GM18499 (cell line): Measurements from ENCODE around the gene NUAK1.
"Not testable (repeated sequence)": the region's sequence is repeated elsewhere in the genome, so short reads cannot be mapped to it uniquely, and the experiment has no call there.

ENCODE experiments used
- ATAC-seq: cut with Tn5 transposase; IDR thresholded peaks from one replicate; pipeline ENCODE4 v1.9.1; 2021; ENCODE audit warnings: moderate number of reproducible peaks; ENCODE audit not compliant: insufficient read depth, unreplicated experiment

NUAK1 gene

GRCh38 chr12:106149096-106149784 lies 10.5 kb upstream of the NUAK1 start:
- no peak for ATAC-seq

- no peak for ATAC-seq
Measured at GRCh38 chr12:106147956-106148355, 9.2 kb upstream of the NUAK1 start.

GRCh38 chr12:106146987-106147386 lies 8.2 kb upstream of the NUAK1 start:
- no peak for ATAC-seq

DNA sequence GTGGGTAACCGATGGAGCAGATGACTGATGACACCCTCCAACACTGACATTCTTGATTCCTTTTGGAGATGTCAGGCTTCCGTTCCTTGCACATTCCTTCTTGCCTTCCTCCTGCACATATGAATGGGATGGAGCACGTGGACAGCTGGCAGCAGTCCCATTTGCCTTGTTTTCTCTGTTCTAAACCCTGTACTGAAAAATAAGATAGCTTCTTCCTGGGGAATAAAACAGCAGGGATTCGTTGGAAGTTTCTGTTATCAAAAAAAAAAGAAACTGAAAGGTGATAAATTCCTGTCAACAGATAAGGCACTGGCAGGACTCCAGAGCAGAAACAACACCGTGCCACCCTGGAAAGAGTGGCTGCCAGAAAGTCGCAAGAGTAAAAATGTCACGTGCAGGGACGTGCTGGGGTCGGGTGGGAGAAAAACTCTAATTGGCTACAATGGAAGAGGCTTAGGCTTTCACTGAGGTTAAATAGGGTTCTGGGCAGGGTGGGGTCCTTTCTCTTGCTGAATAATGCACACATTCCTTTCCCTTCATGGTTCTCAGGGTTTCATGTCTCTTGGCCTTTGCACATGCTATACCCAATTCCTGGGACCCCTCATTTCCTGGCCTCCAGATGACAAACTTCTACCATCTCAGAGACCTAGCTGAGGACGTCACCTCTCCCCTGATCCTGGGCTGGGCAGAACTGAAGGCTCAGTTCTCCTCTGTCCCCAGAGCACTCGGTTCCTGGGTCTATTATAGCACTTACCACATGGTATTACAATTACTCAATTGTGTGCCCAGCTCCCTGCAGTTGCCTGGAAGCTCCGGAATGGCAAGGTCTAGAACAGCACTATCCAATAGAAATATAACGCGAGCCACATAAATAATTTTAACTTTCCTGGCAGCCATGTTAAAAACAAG lies 7.0 kb upstream of the NUAK1 start:
- no peak for ATAC-seq

DNA sequence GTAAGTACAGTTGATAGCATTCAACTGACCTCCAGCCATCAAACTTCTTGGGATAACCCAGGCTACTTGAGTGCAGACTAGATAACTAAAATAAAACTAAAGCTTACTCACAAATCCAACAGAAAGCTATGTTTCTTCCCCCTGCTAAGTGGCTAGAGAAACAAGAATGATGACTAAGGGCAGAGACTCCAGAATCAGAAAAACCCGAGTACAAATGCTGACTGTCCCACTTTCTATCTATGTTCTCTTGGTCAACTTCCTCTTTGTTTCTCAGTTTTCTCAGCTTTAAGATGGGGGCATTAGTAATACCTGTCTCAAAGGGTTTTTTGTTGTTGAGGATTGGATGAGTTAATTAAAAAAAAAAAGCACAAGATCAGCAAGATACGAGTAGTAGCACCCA lies 6.1 kb upstream of the NUAK1 start:
- ATAC-seq, result no peak

GRCh38 chr12:106142591-106143261 lies 4.0 kb upstream of the NUAK1 start:
- ATAC-seq, result no peak

- ATAC-seq, result not testable (repeated sequence)
Measured at GRCh38 chr12:106141920-106142319, 3.2 kb upstream of the NUAK1 start.

DNA sequence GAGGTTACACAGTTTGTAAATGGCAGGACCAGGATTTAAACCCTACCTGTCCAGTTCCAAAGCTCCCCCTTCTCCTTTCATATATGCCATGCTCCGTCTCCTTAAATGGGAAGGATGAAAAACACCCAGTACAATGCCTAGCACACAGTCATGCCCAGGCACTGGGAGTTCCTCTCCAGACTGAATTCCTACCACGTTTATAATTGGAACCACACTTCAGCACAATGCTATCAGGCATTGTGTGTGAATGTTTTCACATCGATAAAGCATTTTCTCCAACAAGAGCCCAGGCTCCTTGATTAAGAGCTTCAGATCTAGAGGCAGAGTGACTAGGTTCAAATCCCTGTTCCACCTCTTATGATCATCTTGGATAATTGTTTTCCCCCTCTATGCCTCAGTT lies 2.7 kb upstream of the NUAK1 start:
- ATAC-seq, result no peak

DNA sequence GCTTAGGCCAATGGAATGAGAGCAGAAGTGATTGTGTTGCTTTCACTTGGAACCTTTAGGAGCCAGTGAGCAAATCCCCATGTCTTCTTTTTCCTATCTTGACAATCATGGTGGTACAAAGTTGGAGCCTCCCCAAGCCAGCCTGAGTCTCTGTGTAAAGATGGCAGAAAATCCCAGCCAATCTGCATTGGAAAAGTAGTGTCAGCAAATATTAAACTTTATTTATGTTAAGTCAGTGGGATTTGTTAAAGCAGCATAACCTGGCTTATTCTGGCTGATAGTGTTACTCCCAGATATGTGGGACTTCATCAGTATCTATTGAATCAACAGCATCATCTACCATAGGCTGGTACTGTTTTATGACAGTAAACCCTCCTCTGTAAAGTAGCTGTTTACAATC lies 2.2 kb upstream of the NUAK1 start:
- ATAC-seq, result no peak

- ATAC-seq, result no peak
Measured at GRCh38 chr12:106140223-106140986, 1.7 kb upstream of the NUAK1 start.

DNA sequence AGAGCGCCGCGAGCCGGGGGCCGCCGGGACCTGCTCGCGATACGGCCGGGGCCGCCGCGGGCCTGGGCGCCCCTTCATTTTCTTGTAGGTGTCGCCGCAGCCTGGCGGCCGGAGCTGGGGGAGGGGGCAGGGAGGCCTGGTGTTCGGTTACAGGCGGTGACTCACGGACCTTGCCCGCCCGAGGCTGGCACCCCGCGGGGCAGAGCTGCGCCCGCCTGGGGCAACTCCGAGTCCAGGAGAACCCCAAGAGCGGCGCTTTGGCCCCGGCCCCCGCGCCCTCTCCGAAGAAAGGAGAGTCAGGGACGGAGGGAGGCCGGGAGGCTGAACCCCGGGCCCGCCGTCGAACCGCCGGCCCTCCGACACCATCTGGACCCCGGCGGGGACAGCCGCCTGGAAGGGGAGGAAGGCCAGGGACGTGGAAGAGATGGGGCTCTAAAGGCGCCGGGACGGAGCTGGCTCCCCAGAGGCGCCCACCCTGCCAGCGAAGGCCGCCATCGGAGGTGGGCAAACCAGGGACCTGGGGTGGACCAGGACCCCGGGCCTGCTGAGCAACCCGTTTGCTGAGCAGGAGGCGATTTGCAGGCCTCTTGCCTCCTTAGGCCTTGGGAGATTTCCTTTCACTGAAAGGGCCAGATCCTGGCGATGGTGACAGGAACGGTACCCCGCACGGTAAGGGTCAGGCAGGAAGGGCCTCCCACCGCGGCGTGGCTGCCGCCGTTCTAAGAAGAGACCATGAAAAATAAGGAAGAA lies 843 bp upstream of the NUAK1 start:
- no peak for ATAC-seq

DNA sequence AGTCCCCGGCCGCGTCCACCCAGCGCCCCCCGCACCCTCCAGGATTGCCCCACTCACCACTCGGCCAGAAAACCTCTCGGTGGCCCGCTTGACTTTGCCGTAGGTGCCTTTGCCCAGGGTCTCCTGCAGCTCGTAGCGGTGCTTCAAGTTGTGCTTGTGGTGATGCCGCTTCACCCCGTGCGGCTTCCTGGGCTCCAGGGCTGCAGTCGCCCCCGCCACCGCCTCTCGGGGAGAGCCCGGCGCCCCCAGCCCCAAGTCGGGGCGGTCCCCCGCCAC lies 459 bp downstream of the NUAK1 start:
- ATAC-seq, result no peak

DNA sequence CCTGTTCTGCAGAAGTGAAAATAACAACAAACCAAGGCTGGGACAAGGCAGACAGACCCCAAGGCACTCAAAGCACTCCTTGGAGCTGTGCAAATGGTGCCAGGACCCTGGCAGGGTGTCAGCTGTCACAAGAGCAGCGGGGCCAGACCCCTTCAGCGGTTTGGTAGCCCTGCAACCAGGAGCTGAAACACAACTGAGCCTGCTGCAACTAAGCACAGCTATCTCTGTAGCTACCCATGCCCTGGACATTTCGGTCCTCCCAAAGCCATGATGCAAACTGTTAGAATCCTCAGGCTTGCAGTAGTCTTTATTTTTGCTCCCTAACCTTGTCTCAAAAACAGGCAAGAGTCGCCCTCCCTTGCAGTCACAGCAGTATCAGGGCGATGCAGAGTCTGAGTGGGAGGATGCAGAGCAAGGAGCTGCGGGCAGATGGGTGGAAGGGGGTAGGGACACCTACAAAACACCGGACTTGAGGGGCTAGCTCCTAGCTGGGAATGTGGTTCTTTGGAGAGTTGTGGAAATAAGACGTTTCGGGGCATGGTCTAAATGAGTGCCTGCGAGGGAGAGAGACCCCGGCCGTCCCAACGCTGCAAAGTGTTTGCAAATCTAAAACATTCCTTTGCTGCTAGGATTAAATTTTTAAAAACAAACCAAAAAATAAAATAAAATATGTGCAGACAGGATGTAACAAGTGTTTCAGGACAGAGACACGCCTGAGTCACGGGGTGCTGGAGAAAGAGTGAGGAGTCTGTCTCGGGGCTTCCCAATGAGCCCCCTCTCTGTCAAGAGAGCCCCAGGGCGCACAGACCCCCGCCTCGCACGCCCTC lies 1.0 kb downstream of the NUAK1 start:
- ATAC-seq, result no peak

DNA sequence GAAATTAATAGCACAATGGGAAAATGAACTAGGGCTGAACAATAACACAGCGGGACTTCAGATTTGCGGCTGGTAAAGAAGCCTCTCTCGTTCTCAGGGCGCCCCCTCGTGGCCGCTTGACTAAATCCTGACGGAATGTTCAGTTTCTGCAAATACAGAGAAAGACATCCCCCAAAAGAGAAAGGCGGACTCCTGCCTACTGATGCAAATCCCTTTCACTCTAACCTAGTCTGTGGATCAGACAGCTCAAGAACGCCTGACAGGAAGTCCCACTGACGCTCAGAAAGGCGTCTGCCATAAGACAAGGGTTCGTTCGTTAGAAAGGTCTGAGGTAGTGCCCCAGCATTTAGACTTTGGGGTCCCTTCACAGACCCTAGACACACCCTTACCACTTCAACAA lies 2.5 kb downstream of the NUAK1 start:
- no peak for ATAC-seq

DNA sequence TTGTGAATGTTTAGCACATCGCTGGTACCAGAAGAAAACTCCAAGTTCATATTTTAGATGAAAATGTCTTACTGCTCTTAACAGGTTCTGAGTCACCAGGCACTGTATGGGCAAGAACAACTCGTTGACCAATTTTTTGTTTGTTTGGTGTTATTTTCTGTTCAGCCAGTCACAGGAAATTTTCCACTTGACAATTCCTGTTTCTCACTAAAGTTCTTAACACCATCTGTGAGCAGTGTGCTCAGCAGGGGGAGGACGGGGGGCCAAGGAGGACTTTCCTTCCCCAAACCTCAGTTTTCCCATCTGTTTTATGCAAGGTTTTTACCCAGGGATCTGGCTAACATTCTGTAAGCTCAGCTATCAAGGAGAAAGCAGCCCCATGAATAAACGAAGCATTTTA lies 3.0 kb downstream of the NUAK1 start:
- ATAC-seq, result no peak

DNA sequence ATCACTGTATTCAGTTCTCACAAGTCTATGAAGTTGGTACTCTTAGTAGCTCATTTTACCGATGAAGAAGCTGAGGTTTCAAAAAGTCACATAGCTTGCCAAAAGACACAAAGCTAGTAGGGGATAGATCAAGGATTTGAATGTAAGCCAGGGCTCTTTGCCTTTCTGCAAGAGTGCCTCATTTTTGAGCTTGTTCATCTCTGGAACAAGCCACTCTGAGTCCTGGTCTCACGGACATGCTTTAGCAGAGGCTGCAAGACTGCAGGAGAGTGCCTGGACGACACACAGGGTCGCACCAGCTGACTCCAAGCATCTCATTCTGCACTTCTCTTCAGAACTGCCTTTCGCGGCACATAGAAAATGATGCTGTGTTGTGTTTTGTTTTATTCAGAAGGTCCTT lies 3.7 kb downstream of the NUAK1 start:
- no peak for ATAC-seq

- ATAC-seq, result no peak
Measured at GRCh38 chr12:106134294-106134949, 4.3 kb downstream of the NUAK1 start.
